Right ventricle myocardium inferior (tissue), 1 donor: ENCODE measurements around the gene ZNF658. TPM values are rescaled to one million over a fixed set of nuclear protein-coding genes. Genes with fewer than 3 reads are reported as not detected.

ENCODE experiments used
- total RNA-seq: library from RNA; stranded (reverse); fragmentation: NEBNext Ultra II Directional; extraction: Animal tissue kit (Norgen Biotek cat#: 25700); gene quantifications from one replicate; pipeline ENCODE4 v1.2.1, GENCODE V29; 2021
- donor health status: DM: no; HTN: yes; CAD: no; lungs with severe emphysema.

The ZNF658 gene
- total RNA-seq, 1 donor from 2014 or later, result 8.7 TPM

Other genes starting within 250 kb of the ZNF658 start
- gene SPATA31A3, start 91.8 kb downstream of the ZNF658 start, total RNA-seq, result not detected